ENCODE measurements around the gene CCDC63. TPM values are rescaled to one million over a fixed set of nuclear protein-coding genes. Genes with fewer than 3 reads are reported as not detected.

The CCDC63 gene
- total and polyA plus RNA-seq, 3 donors from 2014 or later = 9.0 to 42.4 (median 12.4) TPM

GRCh38 chr12:110880651-110881050 is 33.9 kb downstream of the CCDC63 start:
- intact Hi-C loops (cut with DNase I; ENCODE audit: low total_unique reads) = no loop called here
- WGBS, 2 donors = 83 to 88% methylated on average over 2 of the region's 2 CpGs

DNA sequence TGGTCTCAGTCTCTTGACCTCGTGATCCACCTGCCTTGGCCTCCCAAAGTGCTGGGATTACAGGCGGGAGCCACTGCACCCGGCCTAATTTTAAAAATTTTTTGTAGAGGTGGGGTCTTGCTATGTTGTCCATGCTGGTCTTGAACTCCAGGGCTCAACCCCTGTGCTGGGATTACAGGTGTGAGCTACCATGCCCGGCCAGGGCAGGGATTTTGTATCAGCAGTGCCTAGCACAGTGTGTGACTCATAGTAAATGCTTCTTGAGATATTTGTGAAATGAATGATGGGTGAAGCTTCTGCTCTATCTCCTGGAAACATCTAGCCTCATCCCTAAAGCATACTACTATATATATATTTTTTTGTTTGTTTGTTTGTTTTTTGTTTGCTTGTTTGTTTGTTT is 36.5 kb downstream of the CCDC63 start:
- H3K9me3 ChIP-seq = no peaks in the 10 kb centered on the region
- DNase-seq = no peak
- no peaks in the 10 kb centered on the region for H3K36me3 ChIP-seq (ENCODE audit: low read depth, missing control alignments)
- no peaks in the 10 kb centered on the region for H3K4me1 ChIP-seq
- 90 to 92% methylated on average over 4 of the region's 4 CpGs for WGBS, 2 donors
- H3K4me3 ChIP-seq = no peak overlapping the region
- no peak overlapping the region for H3K27ac ChIP-seq
- no peak for TF ChIP-seq POLR2A (IDR thresholded peaks at IDR 0.05)
- TF ChIP-seq CTCF (IDR thresholded peaks at IDR 0.05) = no peak
- no peaks in the 10 kb centered on the region for H3K27me3 ChIP-seq
- intact Hi-C loops (cut with DNase I; ENCODE audit: low total_unique reads) = no loop called here

More at GRCh38 chr12:110880651-110881050, 33.9 kb downstream of the CCDC63 start:
- H3K4me1 ChIP-seq = no peaks in the 10 kb centered on the region
- no peak overlapping the region for H3K4me3 ChIP-seq
- H3K27me3 ChIP-seq = no peaks in the 10 kb centered on the region
- TF ChIP-seq POLR2A (IDR thresholded peaks at IDR 0.05) = no peak
- no peak overlapping the region for H3K27ac ChIP-seq
- no peaks in the 10 kb centered on the region for H3K9me3 ChIP-seq
- no peak for DNase-seq
- no peaks in the 10 kb centered on the region for H3K36me3 ChIP-seq (ENCODE audit: low read depth, missing control alignments)

DNA sequence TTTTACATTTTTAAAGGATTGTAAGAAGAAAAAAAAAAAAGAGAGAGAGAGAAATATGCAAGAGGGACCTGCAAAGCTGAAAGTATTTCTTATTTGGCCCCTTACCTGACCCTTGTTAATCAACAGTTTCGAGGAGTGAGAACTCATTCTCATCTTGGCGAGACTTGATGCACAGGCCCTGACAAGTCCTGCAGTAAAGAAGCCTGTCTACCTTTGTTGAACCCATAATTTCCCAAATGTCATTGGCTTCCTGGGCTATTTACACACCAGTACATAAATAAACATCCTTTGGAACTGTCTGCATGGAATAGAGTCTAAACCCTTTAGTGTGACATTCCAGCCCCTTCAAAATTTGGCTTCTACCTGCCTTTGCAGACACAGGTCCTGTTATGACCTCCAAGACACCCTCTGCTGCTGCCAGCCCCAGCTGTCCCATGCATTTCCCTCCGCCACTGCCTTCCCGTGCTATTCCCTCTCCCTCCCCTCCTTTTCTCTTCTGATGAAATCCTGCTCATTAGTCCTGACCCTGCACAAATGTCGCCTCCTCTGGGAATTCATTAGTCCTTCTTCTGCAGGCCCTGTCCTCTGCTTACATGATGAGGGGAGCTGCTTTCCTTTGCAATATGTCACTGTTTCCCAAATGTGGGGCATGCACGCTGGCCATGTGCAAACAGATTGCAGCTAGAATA is 38.5 kb downstream of the CCDC63 start:
- TF ChIP-seq POLR2A (IDR thresholded peaks at IDR 0.05) (no peak), CTCF (IDR thresholded peaks at IDR 0.05) (no peak)
- Histone ChIP-seq H3K4me1 (no peaks in the 10 kb centered on the region), H3K27ac (no peak overlapping the region), H3K27me3 (no peaks in the 10 kb centered on the region), H3K36me3 (ENCODE audit: low read depth, missing control alignments) (no peaks in the 10 kb centered on the region), H3K9me3 (no peaks in the 10 kb centered on the region), H3K4me3 (no peak overlapping the region)
- intact Hi-C loops (cut with DNase I; ENCODE audit: low total_unique reads) = no loop called here
- 65 to 69% methylated on average over 6 of the region's 6 CpGs for WGBS, 2 donors
- DNase-seq = no peak

GRCh38 chr12:110888256-110888991 is 41.6 kb downstream of the CCDC63 start:
- H3K4me1 ChIP-seq = no peaks in the 10 kb centered on the region
- WGBS, 2 donors = 33 to 38% methylated on average over 5 of the region's 5 CpGs
- no peak overlapping the region for H3K4me3 ChIP-seq
- no peaks in the 10 kb centered on the region for H3K36me3 ChIP-seq (ENCODE audit: low read depth, missing control alignments)
- H3K9me3 ChIP-seq = no peaks in the 10 kb centered on the region
- TF ChIP-seq CTCF (IDR thresholded peaks at IDR 0.05) (no peak), POLR2A (IDR thresholded peaks at IDR 0.05) (no peak)
- no peak for DNase-seq
- H3K27me3 ChIP-seq = no peaks in the 10 kb centered on the region
- intact Hi-C loops (cut with DNase I; ENCODE audit: low total_unique reads) = no loop called here
- H3K27ac ChIP-seq = no peak overlapping the region

- Histone ChIP-seq H3K4me3 (no peak overlapping the region), H3K27me3 (no peaks in the 10 kb centered on the region), H3K36me3 (ENCODE audit: low read depth, missing control alignments) (no peaks in the 10 kb centered on the region), H3K9me3 (no peaks in the 10 kb centered on the region), H3K4me1 (no peaks in the 10 kb centered on the region), H3K27ac (no peak overlapping the region)
- TF ChIP-seq POLR2A (IDR thresholded peaks at IDR 0.05) (no peak), CTCF (IDR thresholded peaks at IDR 0.05) (no peak)
- intact Hi-C loops (cut with DNase I; ENCODE audit: low total_unique reads) = no loop called here
- 86 to 88% methylated on average over 12 of the region's 12 CpGs for WGBS, 2 donors
- DNase-seq = no peak
These were observed 42.6 kb downstream of the CCDC63 start for GRCh38 chr12:110889361-110889760.
